Ishikawa (cell line): ENCODE results near the gene MAST2.

Source experiments
- CEBPB ChIP-seq: IDR thresholded peaks from 2 replicates; pipeline ENCODE4 v1.6.1; 2012
- EGR1 ChIP-seq: IDR thresholded peaks from 2 replicates; pipeline ENCODE4 v1.6.1; 2012
- EP300 ChIP-seq: IDR thresholded peaks from 2 replicates; pipeline ENCODE4 v1.6.1; 2012; ENCODE audit warnings: borderline replicate concordance
- FOXM1 ChIP-seq: IDR thresholded peaks from 2 replicates; pipeline ENCODE4 v1.6.1; 2012; ENCODE audit warnings: low read depth, borderline replicate concordance
- NFIC ChIP-seq: IDR thresholded peaks from 2 replicates; pipeline ENCODE4 v1.6.1; 2012
- RAD21 ChIP-seq: IDR thresholded peaks from 2 replicates; pipeline ENCODE4 v1.6.1; 2012; ENCODE audit warnings: low read depth
- ZBTB7A ChIP-seq: IDR thresholded peaks from 2 replicates; pipeline ENCODE4 v1.6.1; 2012; ENCODE audit warnings: low read depth
- TF ChIP-seq, protein P1 (sequence below): IDR thresholded peaks from 2 replicates; pipeline ENCODE4 v1.6.1; 2012
- TF ChIP-seq, protein P2 (sequence below): IDR thresholded peaks from 2 replicates; pipeline ENCODE4 v1.6.1; 2012; ENCODE audit warnings: low read depth, mild to moderate bottlenecking
- TF ChIP-seq, protein P3 (sequence below): IDR thresholded peaks from 2 replicates; pipeline ENCODE4 v1.6.1; 2012

DNA sequence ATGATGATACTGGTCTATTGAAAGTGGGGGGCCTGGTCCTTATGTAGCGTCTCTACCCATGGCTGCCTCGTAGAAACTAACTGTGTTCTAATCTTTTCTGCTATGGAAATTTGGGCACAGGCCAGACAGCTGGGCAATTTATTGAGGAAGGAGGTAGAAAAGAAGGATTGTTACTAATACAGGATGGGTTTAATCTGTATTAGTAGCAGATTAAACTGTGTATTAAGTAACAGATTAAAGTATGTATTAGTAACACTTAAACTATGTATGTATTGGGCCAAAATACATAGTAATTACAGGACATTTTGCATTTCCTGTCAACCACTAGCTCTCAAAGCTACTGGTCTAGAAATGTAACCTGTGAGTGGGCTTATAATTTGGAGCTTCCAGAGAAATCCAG, 142.0 kb downstream of the MAST2 start:
- no peak for TF ChIP-seq EP300
- no peak for TF ChIP-seq CEBPB
- 0 out of 2 replicates have a peak, but pooled peaks have one; percentile 22 for TF ChIP-seq NFIC
- TF ChIP-seq, protein P1, sequence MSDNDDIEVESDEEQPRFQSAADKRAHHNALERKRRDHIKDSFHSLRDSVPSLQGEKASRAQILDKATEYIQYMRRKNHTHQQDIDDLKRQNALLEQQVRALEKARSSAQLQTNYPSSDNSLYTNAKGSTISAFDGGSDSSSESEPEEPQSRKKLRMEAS, result no peak
- TF ChIP-seq, protein P2, sequence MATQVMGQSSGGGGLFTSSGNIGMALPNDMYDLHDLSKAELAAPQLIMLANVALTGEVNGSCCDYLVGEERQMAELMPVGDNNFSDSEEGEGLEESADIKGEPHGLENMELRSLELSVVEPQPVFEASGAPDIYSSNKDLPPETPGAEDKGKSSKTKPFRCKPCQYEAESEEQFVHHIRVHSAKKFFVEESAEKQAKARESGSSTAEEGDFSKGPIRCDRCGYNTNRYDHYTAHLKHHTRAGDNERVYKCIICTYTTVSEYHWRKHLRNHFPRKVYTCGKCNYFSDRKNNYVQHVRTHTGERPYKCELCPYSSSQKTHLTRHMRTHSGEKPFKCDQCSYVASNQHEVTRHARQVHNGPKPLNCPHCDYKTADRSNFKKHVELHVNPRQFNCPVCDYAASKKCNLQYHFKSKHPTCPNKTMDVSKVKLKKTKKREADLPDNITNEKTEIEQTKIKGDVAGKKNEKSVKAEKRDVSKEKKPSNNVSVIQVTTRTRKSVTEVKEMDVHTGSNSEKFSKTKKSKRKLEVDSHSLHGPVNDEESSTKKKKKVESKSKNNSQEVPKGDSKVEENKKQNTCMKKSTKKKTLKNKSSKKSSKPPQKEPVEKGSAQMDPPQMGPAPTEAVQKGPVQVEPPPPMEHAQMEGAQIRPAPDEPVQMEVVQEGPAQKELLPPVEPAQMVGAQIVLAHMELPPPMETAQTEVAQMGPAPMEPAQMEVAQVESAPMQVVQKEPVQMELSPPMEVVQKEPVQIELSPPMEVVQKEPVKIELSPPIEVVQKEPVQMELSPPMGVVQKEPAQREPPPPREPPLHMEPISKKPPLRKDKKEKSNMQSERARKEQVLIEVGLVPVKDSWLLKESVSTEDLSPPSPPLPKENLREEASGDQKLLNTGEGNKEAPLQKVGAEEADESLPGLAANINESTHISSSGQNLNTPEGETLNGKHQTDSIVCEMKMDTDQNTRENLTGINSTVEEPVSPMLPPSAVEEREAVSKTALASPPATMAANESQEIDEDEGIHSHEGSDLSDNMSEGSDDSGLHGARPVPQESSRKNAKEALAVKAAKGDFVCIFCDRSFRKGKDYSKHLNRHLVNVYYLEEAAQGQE, result no peak
- TF ChIP-seq ZBTB7A, result no peak
- TF ChIP-seq FOXM1, result no peak
- TF ChIP-seq, protein P3, sequence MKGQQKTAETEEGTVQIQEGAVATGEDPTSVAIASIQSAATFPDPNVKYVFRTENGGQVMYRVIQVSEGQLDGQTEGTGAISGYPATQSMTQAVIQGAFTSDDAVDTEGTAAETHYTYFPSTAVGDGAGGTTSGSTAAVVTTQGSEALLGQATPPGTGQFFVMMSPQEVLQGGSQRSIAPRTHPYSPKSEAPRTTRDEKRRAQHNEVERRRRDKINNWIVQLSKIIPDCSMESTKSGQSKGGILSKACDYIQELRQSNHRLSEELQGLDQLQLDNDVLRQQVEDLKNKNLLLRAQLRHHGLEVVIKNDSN, result no peak
- TF ChIP-seq EGR1, result no peak
- TF ChIP-seq RAD21, result no peak
